Measurements from ENCODE around the gene GON4L.
"Not testable (repeated sequence)": the region's sequence is repeated elsewhere in the genome, so short reads cannot be mapped to it uniquely, and the experiment has no call there.

GON4L gene

DNA sequence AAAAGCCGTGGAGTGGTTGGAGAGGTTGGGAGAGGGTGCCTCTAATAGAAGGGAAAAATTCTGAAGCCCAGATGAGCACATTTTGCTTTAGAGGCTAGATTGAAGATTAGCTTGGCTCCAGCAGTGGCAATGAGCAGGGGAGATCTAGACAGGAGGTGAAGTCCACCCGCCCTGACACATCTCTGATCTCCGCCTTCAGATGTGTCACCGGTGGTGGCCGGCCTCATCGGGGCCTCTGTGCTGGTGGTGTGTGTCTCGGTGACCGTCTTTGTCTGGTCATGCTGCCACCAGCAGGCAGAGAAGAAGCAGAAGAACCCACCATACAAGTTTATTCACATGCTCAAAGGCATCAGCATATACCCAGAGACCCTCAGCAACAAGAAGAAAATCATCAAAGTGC lies 10.8 kb upstream of the GON4L start:
- DNase-seq, result no peak

DNA sequence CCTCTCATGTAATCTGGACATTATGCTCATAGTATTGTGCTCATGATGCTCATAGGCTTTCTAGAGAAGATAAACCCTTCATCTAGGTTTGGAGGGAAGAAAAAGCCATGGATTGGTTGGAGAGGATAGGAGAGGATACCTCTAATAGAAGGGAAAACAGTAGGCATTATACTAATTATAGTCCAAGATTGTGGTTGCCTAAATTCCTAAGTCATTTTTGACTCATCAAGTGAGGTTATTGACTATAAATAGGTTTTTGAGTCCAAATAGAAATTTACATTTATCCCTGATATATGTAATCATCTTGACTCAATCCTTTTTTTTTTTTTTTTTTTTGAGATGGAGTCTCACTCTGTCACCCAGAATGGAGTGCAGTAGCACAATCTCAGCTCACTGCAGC lies 7.4 kb upstream of the GON4L start:
- DNase-seq, result peak; percentile 61

DNA sequence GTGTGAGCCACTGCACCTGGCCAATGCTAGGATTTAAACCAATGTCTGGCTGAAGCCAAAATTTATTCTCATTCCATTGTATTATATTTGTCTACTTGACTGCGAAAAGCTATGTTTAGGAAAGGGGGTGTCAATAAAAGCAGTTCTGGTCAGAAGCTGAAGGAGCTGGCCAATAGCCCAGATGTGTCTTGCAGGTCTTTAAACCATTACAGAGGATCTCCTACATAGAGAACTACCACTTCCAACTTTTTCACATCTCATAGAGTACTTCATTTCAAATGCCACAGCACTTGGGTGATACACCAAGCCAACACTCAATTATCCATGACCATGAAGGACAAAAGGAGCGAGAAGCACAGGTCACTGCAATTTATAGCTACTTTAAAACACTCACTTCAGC lies 4.9 kb upstream of the GON4L start:
- no peak for DNase-seq

DNA sequence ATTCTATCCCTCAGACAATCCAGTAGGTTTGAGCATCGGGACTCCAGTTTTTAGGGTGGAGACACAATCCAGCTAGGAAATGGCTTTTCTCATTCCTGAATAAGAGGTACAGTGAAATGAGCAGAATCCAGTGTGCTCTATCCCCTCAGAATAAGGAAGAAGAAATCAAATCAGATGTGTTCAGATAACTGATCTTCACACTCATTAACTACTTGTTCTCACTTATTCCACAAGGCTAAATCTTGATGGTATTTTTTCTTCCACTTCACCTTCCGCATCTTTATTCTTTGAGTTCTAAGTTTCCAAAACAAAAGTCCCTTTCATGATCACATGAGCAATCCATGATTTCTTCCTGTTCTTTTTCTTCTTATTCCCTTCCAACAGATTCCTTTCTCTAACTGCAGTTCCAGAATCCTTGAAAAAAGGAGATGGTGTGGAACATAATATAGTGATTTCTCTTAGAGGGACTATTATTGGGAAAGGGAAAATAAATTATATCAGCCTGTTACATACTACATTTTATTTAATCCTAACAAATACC lies 4.0 kb upstream of the GON4L start:
- DNase-seq, result peak; percentile 10

DNA sequence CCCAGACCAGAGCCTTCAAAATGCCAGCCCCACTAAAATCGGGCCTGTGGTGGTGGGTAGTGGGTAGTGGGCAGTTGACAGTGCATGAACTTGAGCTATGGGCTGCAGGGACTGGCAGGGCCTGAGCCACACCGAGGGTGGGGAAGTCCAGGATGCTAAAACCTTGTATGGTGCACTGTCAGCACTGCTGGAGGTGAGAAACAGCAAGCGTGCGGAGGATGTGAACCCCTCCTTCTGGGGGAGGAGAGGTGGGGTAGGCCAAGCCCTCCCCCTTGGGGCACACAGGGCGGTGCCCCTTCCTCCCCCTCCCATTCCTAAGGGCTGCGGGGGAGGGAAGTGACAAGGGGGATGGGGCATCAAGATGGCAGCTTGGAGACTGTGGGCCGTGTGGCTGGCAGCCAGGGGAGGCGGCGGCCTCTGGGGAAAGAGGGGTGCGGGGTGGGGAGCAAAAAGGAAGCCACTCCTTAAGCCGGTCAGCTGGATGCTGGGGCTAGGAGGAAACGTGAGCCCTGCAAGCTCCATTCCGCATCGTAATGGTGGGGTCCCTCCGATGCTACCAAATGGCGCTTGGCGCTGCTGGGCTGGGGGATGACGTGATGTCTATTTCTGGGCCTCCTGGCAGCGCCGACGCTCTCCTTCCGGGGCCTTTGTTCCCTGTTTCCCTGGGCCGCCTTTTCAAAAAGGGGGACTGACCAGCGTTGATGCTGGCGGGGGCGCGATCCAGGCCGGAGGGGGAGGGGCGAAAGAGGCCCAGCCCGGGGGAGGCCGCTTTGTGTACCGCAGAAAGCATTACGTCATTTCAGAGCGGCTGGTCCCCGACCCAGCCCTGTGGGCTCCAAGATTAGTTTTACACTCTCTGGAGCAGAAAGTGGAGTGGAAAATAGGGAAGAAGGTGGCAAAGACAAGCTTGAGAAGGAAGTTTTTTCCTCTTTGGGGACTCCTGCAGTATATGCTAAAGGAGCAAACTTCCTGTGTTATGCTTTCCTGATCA lies 3.2 kb upstream of the GON4L start:
- peak; percentile 86 for DNase-seq

DNA sequence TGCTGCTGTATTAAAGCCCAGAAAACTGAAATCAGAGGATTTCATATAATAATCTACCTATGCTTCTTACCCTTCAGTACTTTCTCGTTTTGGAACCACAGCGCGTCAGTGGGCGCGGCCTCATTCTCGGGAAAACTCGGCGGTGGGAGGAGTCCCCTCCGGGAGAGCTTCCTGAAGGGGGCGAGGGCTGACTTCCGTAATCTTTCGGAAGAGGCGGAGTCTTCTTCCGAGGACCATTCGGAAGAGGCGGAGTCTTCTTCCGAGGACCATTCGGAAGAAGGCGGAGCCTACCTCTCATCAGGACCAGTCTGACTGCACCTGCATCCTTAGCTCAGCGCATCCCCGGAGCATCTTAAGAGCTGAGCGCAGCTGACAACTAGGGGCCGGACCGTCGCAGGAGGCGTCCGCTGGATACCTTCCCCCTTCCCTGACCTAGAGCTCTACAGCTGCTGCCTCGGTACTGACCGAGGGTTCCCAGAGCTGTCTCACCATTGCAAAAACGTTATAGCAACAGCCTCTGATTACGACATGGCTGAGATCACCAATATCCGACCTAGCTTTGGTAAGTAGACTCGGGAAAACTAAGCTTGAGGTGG lies 2.3 kb upstream of the GON4L start, which contains the start of gene SYT11:
Gene SYT11, plus strand, starts transcription at position 334 of the 596 bp plus-strand sequence. Its CDS starts 195 bp downstream, at position 529.
- DNase-seq, result peak; percentile 97

DNA sequence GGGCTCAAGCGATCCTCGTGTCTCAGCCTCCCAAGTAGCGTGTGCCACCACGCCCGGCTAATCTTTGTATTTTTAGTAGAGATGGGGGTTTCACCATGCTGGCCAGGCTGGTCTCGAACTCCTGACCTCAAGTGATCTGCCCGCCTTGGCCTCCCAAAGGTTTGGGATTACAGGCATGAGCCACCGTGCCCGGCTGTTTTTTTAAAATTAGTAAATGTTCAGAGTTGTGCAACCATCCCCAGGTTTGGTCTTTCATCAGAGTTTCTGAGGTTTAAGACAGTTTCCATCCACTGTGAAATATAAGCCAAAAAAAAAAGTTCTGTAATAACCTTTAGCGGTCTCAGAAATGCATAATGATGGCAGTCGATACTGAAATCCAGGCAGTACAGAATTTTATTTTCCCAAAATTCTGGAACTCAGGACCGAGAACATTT lies 1.8 kb upstream of the GON4L start:
- DNase-seq, result no peak

DNA sequence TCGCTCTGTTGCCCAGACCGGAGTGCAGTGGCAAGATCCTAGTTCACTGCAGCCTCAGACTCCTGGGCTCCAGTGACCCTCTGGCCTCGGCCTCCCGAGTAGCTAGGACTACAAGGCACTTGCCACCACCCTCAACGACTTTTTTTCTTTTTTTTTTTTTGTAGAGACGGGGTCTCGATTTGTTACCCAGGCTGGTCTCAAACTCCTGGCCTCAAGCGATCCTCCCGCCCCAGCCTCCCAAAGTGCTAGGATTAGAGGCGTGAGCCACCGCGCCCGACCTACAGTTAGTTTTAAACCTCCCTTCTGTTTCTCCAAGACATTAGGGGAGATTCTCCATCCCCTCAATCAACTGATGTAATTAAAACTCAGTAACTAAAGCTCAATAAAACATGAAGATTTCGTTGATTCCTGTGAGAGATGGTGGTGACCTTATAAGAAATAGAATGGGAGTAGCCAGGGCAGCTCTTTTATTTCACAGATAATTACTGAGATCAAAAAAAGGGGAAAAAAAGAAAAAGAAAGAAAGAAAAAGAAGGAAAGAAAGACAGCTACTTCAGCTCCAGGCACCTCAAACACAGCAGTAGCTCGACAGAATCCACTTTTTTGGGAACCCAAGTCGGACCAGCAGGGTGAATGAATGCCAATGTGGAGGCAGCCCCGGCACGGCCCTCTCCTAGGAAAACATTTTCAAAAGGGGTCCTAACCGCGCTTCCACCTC lies 598 bp downstream of the GON4L start:
- DNase-seq, result no peak

DNA sequence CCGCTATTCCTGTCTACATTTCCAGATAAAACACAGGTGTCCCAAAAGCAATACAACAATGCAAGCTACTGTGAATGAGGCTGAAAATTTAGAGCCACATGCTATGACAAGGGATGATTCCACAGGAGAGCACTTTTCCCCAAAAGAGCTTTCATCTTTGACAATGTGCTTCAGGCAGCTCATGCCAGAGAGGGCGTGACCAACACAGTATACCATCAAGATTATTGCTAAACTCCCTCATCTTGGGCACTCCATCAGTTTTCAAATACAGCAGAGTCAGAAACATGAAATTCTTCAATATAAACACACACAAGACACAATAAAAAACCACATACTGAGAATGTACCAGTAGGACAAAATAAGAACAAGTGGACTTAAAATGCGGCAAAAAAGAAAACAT lies 6.7 kb downstream of the GON4L start:
- DNase-seq, result no peak

DNA sequence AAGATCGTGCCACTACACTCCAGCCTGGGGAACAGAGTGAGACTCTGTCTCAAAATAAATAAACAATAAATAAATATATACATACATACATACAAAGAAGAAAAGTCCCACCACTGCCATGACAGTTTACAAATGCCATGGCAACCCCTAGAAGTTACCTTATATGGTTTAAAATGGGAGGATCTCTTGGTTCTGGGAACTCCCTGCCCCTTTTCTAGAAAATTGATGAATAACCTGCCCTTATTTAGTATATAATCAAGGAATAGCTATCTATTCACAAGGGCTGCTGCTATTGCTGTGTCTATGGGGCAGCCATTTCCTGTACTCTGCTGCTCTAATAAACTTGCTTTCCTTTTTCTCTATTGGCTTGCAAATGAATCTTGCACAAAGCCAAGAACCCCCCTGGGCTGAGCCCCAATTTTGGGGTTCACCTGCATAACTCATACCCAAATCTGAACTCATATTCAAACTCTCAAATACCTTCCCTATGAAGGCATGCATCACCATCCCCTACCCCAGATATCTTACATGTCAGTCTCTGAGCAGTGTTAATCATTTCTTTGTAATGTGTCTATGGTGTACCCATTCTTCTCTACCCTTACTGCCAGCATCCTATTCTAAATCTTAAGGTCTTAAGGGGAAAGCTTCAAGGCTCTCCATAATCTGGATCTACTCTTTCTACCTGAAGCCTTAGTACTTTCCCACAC lies 9.0 kb downstream of the GON4L start:
- DNase-seq, result no peak

DNA sequence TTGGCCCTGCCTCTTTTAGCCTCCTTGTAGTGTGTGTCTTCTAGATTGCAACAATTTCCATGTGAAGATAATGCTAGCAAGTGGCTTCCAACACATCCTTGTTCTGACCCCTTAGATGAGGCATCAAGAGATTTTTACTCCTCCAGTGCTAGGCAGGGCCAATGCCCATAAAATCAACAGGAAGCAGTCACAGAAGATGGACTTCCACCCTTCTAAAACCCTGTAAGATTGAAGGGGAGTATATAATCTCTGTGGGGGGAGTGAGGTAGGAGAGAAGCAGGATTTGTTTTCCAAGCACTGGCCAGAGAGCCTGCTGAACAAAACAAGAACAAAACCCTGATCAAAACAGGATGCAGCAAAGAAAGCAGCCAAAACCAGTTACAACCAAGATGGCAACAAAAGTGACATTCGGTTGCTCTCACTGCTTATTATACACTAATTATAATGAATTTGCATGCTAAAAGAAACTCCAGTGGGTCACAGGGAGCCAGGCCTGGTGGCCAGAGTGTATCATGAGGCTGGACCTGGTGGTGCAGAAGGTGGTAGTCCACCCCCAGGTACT lies 12.1 kb downstream of the GON4L start:
- DNase-seq, result no peak

DNA sequence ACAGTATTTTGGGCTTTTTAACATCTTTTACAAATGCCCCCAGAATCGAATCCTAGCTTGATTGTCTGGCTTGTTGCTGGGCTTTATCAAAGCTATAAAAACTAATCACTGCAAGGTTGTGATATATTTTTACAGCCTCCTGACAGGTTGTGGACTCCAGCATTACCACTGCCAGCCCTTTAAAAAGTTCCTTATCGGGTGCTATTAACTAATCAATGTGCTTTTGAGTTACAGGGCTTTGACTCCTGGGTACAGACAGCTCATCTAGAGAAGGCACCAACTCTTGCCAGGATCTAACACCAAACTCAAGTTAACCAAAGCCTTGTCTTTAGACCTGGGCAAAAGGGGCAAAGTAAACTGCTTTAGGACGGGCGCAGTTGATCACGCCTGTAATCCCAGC lies 16.6 kb downstream of the GON4L start:
- DNase-seq, result no peak

DNA sequence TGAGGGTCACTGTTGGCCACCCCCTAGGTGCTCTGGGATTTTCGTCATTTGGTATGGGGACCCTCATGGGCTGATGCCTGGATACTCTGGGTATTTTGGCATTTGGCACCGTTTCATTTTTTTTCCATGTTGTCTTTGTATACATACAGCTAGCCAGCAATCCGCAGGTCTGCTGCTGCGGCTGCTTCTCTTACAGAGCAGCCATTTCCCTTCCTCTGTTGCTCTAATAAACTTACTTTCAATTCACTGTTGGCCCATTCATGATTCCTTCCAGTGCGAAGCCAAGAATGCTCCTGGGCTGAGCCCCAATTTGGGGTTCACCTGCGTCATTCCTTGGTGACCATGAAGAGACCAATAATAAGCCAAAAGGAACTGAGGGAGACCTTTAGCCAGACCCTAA lies 21.5 kb downstream of the GON4L start:
- no peak for DNase-seq

DNA sequence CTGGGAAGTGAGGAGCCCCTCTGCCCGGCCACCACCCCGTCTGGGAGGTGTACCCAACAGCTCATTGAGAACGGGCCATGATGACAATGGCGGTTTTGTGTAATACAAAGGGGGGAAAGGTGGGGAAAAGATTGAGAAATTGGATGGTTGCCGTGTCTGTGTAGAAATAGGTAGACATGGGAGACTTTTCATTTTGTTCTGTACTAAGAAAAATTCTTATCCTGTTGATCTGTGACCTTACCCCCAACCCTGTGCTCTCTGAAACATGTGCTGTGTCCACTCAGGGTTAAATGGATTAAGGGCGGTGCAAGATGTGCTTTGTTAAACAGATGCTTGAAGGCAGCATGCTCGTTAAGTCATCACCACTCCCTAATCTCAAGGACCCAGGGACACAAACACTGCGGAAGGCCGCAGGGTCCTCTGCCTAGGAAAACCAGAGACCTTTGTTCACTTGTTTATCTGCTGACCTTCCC lies 22.1 kb downstream of the GON4L start:
- DNase-seq, result not testable (repeated sequence)

DNA sequence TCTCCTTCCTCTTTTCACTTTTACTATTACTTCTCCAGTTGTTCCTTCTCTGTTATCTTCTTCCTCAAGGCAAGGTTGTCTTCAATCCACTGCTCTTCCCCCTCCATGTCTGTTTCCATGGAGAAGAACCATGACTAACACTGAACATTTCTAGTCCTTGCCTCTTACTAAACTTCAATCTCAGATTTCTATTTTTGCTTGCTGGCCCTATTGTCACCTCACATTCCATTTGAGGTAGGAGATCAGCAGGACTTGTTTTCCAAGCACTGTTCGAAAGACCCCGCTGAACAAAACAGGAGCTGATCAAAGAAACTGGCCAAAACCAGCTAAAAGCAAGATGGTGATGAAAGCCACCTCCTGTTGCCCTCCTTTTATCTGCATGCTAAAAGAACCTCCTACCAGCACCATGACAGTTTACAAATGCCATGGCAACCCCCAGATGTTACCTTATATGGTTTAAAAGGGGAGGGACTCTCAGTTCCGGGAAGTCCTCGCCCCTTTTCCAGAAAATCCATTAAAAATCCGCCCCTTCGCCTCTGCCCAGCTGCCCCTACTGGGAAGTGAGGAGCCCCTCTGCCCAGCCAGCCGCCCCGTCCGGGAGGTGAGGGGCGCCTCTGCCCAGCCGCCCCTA lies 22.6 kb downstream of the GON4L start:
- peak; percentile 65 for DNase-seq

DNA sequence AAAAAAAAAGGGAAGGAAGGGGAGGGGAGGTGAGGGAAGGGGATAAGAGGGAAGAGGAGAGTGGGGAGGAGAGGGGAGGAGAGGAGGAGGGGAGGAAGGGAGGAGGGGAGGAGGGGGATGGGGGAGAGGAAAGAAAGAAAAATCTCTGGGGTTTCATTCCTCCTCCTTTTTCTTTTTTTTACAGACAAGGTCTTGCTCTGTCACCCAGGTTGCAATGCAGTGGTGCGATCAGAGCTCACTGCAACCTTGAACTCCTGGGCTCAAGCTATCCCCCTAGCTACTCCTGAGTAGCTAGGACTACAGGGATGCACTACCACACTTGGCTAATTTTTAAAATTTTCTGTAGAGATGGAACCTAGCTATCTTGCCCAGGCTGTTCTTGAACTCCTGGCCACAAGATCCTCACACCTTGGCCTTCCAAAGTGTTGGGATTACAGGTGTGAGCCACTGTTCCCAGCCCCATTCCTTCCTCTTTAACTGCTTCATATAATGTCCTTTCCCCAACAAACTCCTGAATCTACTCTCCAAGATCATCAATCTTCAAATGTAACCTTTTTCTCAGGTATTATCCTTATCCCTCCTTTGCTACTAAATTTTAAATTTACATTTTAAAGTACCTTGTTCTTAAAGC lies 23.2 kb downstream of the GON4L start:
- DNase-seq, result no peak

DNA sequence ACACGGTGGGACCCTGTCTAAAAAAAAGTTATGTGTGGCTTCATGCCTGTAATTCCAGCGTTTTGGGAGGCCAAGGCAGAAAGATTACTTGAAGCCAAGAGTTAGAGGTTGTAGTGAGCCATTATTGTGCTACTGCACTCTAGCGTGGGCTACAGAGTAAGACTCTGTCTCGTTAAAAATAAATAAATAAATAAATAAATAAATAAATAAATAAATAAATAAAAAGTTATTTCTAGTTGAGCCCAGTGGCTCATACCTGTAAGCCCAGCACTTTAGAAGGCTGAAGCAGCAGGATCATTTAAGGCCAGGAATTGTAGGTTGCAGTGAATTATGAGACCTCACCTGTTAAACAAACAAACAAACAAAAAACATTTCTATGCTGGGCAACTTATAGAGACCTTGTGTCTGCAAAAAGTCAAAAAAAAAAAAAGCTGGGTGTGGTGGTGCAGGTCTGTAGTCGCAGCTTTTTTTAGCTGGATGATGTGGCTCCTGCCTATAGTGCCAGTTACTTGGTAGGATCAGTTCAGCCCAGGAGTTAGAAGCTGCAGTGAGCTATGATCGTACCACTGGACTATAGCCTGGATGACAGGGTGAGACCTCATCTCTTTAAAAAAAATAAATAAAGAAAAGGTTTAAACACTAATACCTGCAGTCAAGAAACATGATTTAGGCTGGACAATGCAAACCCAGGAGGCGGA lies 25.6 kb downstream of the GON4L start:
- no peak for DNase-seq

DNA sequence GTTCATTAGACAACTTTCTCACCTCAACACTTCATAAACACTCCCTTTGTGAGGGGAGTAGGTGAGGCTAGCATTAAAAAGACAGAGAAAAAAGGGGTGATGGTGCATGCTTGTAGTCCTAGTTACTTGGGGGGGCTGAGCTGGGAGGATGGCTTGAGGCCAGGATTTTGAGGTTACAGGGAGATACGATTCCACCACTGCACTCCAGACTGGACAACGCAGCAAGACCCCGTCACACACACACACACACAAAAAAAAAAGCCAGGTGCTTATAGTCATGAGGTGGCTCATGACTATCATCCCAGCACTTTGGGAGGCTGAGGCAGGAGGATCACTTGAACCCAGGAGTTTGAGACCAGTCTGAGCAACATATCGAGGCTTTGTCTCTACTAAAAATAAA lies 29.6 kb downstream of the GON4L start:
- no peak for DNase-seq

DNA sequence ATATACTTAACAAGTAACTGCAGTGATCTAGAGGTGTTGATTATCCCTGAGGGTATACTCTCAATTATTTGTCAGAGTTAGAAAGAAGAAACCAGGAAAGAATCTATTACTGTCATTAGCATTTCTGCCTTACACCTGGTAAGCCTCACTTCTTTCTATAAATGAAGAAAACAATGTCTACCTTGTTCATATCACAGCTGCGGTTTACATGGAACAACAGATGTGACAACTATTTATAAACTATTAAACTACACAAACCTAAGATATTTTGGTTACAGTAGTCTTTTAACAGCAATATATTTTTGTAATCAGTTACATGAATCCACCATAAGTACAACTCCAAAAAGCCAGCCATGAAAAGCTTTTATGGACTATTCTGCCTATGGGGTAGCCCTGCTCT lies 40.7 kb downstream of the GON4L start:
- DNase-seq, result no peak

DNA sequence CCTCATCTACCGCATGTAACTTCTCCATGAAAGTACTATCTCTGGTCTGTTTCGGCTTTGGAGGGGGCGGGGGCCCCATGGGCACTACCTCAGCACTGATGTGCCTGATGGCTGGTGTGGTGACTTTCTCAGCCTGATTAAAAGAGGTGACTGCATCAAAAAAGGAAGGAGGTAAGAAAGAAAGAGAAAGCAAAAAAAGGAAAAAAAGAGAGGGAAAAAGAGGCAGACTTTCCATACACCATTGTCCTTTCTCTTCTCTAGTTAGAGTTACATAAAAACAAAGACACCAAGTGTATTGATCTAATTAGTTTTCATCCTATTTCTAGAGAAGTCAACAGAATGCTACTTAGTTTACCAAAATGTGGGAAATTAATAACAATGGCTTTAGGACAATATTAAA lies 43.3 kb downstream of the GON4L start:
- no peak for DNase-seq

All from fibroblast of skin of right biceps (primary cell).